ENCODE results near the gene GNG3. TPM values are rescaled to one million over a fixed set of nuclear protein-coding genes. Genes with fewer than 3 reads are reported as not detected.

Gene GNG3
- total RNA-seq, 1 donor from 2014 or later, result not detected

DNA sequence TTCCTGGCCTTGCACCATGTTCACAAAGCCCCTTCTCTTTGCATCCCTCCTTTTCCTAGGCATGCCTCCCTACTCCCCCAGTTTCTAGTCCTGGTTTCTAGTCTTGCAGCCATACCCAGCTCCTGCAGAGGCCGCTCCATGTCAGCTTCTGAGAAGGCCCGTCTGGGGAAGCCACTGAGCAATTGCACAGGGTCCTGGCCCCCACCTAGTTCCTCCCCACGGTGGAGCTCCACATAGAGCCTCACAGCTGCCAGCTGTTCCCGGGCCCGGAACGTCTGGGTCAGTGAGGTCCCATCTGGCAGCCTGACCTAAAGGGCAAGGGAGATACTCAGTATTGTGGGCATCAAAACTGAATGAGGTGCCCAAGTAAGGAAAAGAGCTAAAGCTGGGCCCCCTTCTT, 30.8 kb upstream of the GNG3 start:
- Histone ChIP-seq H3K27ac (ENCODE audit: low read depth, low read length) (no peak overlapping the region), H3K4me1 (ENCODE audit: insufficient read depth, low read length) (peaks cover 18% of the 10 kb centered on the region), H2AFZ (ENCODE audit: low read depth, low read length) (no peak overlapping the region), H3K9ac (ENCODE audit: low read length) (no peak overlapping the region), H3K79me2 (ENCODE audit: insufficient read depth, low read length) (peaks cover 55% of the 10 kb centered on the region), H3K4me2 (ENCODE audit: low read length) (no peak overlapping the region), H3K36me3 (ENCODE audit: insufficient read depth, low read length) (peaks cover 11% of the 10 kb centered on the region), H3K9me3 (ENCODE audit: insufficient read depth, low read depth, low read length) (no peaks in the 10 kb centered on the region), H3K27me3 (ENCODE audit: insufficient read depth, low read length) (no peaks in the 10 kb centered on the region), H4K20me1 (ENCODE audit: insufficient read depth, low read length) (peaks cover 4% of the 10 kb centered on the region), H3K4me3 (ENCODE audit: insufficient read depth, low read depth, low read length) (no peak overlapping the region)
- H3K9me3 Mint-ChIP-seq (ENCODE audit: unreplicated experiment), result no peaks in the 10 kb centered on the region
- no peak for FAIRE-seq
- no peak overlapping the region for H3K27ac Mint-ChIP-seq (ENCODE audit: unreplicated experiment)
- peaks cover 5% of the 10 kb centered on the region for H3K36me3 Mint-ChIP-seq (ENCODE audit: low read depth, unreplicated experiment)
- no peak overlapping the region for H3K4me3 Mint-ChIP-seq (ENCODE audit: unreplicated experiment)
- peaks cover 15% of the 10 kb centered on the region for H3K4me1 Mint-ChIP-seq (ENCODE audit: low read depth, unreplicated experiment)
- no peaks in the 10 kb centered on the region for H3K27me3 Mint-ChIP-seq (ENCODE audit: low read depth, unreplicated experiment)
- TF ChIP-seq, protein P1, sequence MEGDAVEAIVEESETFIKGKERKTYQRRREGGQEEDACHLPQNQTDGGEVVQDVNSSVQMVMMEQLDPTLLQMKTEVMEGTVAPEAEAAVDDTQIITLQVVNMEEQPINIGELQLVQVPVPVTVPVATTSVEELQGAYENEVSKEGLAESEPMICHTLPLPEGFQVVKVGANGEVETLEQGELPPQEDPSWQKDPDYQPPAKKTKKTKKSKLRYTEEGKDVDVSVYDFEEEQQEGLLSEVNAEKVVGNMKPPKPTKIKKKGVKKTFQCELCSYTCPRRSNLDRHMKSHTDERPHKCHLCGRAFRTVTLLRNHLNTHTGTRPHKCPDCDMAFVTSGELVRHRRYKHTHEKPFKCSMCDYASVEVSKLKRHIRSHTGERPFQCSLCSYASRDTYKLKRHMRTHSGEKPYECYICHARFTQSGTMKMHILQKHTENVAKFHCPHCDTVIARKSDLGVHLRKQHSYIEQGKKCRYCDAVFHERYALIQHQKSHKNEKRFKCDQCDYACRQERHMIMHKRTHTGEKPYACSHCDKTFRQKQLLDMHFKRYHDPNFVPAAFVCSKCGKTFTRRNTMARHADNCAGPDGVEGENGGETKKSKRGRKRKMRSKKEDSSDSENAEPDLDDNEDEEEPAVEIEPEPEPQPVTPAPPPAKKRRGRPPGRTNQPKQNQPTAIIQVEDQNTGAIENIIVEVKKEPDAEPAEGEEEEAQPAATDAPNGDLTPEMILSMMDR (IDR thresholded peaks at IDR 0.05; ENCODE audit: insufficient read depth, low read depth, low read length), result no peak
- no peak for TF ChIP-seq EZH2 (IDR thresholded peaks at IDR 0.05; ENCODE audit: insufficient read depth, low read length)
- DNase-seq (ENCODE audit: low read depth), result no peak

DNA sequence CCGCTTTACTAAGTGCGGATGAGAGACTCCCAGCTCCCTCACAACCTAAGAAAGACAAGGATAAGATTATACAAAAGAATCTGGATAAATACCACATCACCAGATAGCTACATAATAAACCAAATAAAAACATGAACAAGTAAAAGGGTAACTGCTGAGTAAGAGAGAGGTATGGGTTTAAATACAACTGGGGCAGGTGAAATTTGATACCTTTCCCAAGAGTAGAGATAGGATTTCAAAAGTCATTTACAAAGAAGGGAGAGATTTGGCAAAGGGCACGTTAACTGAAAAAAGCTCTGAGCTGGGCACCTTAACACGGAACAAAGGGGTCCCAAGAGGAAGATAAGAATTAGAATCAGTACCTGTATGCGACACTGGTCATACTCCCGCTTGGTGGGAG, 30.3 kb upstream of the GNG3 start:
- H3K36me3 ChIP-seq (ENCODE audit: insufficient read depth, low read length), result peaks cover 11% of the 10 kb centered on the region
- H3K36me3 Mint-ChIP-seq (ENCODE audit: low read depth, unreplicated experiment), result peaks cover 5% of the 10 kb centered on the region
- H3K27ac ChIP-seq (ENCODE audit: low read depth, low read length), result no peak overlapping the region
- H3K27ac Mint-ChIP-seq (ENCODE audit: unreplicated experiment), result peak overlapping the region; percentile 22
- H3K4me3 ChIP-seq (ENCODE audit: insufficient read depth, low read depth, low read length), result no peak overlapping the region
- H3K4me1 ChIP-seq (ENCODE audit: insufficient read depth, low read length), result peaks cover 18% of the 10 kb centered on the region
- TF ChIP-seq, protein P1 (IDR thresholded peaks at IDR 0.05; ENCODE audit: insufficient read depth, low read depth, low read length), result no peak
- no peak for TF ChIP-seq EZH2 (IDR thresholded peaks at IDR 0.05; ENCODE audit: insufficient read depth, low read length)
- H3K4me3 Mint-ChIP-seq (ENCODE audit: unreplicated experiment), result peak overlapping the region; percentile 88
- H3K9me3 Mint-ChIP-seq (ENCODE audit: unreplicated experiment), result no peaks in the 10 kb centered on the region
- no peaks in the 10 kb centered on the region for H3K9me3 ChIP-seq (ENCODE audit: insufficient read depth, low read depth, low read length)
- DNase-seq (ENCODE audit: low read depth), result no peak
- H3K9ac ChIP-seq (ENCODE audit: low read length), result peak overlapping the region; percentile 97
- no peak for FAIRE-seq
- H3K27me3 ChIP-seq (ENCODE audit: insufficient read depth, low read length), result no peaks in the 10 kb centered on the region
- H2AFZ ChIP-seq (ENCODE audit: low read depth, low read length), result no peak overlapping the region
- peaks cover 4% of the 10 kb centered on the region for H4K20me1 ChIP-seq (ENCODE audit: insufficient read depth, low read length)
- H3K79me2 ChIP-seq (ENCODE audit: insufficient read depth, low read length), result peaks cover 51% of the 10 kb centered on the region
- H3K27me3 Mint-ChIP-seq (ENCODE audit: low read depth, unreplicated experiment), result no peaks in the 10 kb centered on the region
- peaks cover 15% of the 10 kb centered on the region for H3K4me1 Mint-ChIP-seq (ENCODE audit: low read depth, unreplicated experiment)
- H3K4me2 ChIP-seq (ENCODE audit: low read length), result no peak overlapping the region

DNA sequence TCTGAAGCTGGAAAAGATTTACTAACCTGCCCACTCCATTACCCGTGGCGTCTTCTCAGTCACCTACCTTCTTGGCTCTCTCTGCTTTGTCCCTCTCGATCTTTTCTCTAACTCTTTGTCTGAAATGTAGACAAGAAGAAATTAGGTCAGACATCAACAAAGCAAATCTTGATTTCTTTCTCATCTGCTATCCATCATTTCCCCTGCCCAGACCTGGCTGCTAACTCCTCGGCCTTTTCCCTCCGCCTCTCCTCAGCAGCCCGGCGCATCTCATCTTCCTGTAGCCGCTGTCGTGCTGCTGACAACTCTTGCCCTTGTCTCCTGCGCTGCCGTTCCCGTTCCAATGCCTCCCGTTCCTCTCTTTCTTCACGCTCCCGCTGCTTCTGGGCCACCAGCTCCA, 29.8 kb upstream of the GNG3 start:
- Mint-ChIP-seq H3K27me3 (ENCODE audit: low read depth, unreplicated experiment) (no peaks in the 10 kb centered on the region), H3K4me1 (ENCODE audit: low read depth, unreplicated experiment) (peaks cover 15% of the 10 kb centered on the region), H3K4me3 (ENCODE audit: unreplicated experiment) (peak overlapping the region; percentile 88), H3K36me3 (ENCODE audit: low read depth, unreplicated experiment) (peaks cover 5% of the 10 kb centered on the region), H3K9me3 (ENCODE audit: unreplicated experiment) (no peaks in the 10 kb centered on the region), H3K27ac (ENCODE audit: unreplicated experiment) (peak overlapping the region; percentile 36)
- TF ChIP-seq, protein P1 (IDR thresholded peaks at IDR 0.05; ENCODE audit: insufficient read depth, low read depth, low read length), result no peak
- no peak for TF ChIP-seq EZH2 (IDR thresholded peaks at IDR 0.05; ENCODE audit: insufficient read depth, low read length)
- peak overlapping the region; percentile 91 for H3K4me3 ChIP-seq (ENCODE audit: insufficient read depth, low read depth, low read length)
- no peak for DNase-seq (ENCODE audit: low read depth)
- peaks cover 45% of the 10 kb centered on the region for H3K79me2 ChIP-seq (ENCODE audit: insufficient read depth, low read length)
- peak overlapping the region; percentile 97 for H3K9ac ChIP-seq (ENCODE audit: low read length)
- H3K27me3 ChIP-seq (ENCODE audit: insufficient read depth, low read length), result no peaks in the 10 kb centered on the region
- H2AFZ ChIP-seq (ENCODE audit: low read depth, low read length), result no peak overlapping the region
- H3K36me3 ChIP-seq (ENCODE audit: insufficient read depth, low read length), result peaks cover 11% of the 10 kb centered on the region
- peak overlapping the region; percentile 88 for H3K4me2 ChIP-seq (ENCODE audit: low read length)
- no peak overlapping the region for H3K27ac ChIP-seq (ENCODE audit: low read depth, low read length)
- H3K4me1 ChIP-seq (ENCODE audit: insufficient read depth, low read length), result peaks cover 18% of the 10 kb centered on the region
- no peak for FAIRE-seq
- H4K20me1 ChIP-seq (ENCODE audit: insufficient read depth, low read length), result peaks cover 4% of the 10 kb centered on the region
- no peaks in the 10 kb centered on the region for H3K9me3 ChIP-seq (ENCODE audit: insufficient read depth, low read depth, low read length)

Measured in astrocyte (in vitro differentiated cells and primary cell).